ENCODE results near the gene CSK.

The CSK gene

DNA sequence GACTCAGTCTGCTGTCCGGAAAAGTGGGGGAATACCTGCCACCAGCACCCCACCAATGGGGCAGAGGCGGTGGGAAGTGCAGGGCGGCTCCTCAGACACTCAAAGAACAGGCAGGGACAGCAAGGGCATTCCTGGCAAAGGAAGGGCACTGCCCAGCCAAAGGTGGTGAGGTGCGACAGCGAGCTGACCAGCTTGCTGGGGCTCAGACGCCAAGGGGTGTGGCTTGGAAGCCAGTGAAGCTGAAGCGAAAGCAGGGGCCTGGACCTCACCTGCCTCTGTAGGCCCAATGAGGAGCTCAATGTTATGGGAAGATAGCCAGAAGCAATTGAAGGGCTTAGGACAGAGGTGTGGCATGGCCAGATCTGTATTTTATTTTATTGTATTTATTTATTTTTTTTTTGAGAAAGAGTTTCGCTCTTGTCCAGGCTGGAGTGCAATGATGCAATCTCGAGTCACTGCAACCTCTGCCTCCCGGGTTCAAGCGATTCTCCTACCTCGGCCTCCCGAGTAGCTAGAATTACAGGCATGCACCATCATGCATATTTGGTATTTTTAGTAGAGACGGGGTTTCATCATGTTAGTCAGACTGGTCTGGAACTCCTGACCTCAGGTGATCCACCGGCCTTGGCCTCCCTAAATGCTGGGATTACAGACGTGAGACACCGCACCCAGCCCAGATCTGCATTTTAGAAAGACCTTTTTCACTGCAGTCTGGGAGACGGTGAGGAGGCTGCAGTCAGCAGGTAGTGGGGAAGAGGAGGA lies 26.4 kb downstream of the CSK start:
- H2BK120ac ChIP-seq (ENCODE audit: low read depth, low read length): no peak overlapping the region
- no peak overlapping the region for H2AFZ ChIP-seq (ENCODE audit: low read length)
- no peak for DNase-seq (ENCODE audit: low spot score)
- H2BK12ac ChIP-seq (ENCODE audit: low read length): no peak overlapping the region
- H3K79me1 ChIP-seq (ENCODE audit: low read depth, low read length): no peaks in the 10 kb centered on the region
- WGBS, 2 donors (ENCODE audit: extremely low coverage in 2 of 2, insufficient read length in 2 of 2, insufficient replicate concordance in 1 of 2): no CpG with 5 or more reads among the region's 18 CpGs
- H3K23ac ChIP-seq (ENCODE audit: low read depth, low read length, poor library complexity): no peak overlapping the region
- no peak overlapping the region for H3K4ac ChIP-seq (ENCODE audit: low read length)
- H2BK15ac ChIP-seq (ENCODE audit: low read length): no peak overlapping the region
- H3K14ac ChIP-seq (ENCODE audit: low read length): peak overlapping the region; percentile 21
- no peak overlapping the region for H3K9ac ChIP-seq (ENCODE audit: low read depth, low read length, poor library complexity)
- no peak overlapping the region for H2BK5ac ChIP-seq (ENCODE audit: low read length)
- H3K27ac ChIP-seq (replicated peaks; ENCODE audit: low read length): no peak overlapping the region
- no peak overlapping the region for H4K8ac ChIP-seq (ENCODE audit: low read depth, low read length)
- no peaks in the 10 kb centered on the region for H3K27me3 ChIP-seq (ENCODE audit: control insufficient read depth in 3 of 3, insufficient read depth in 3 of 3, low read depth in 1 of 3, low read length in 3 of 3)
- no peak overlapping the region for H3K4me3 ChIP-seq (ENCODE audit: low read length in 2 of 2)
- H3K4me1 ChIP-seq (ENCODE audit: control insufficient read depth in 2 of 2, insufficient read depth in 1 of 2, low read depth in 1 of 2, low read length in 2 of 2): peaks cover 0 to 4% of the 10 kb centered on the region in 2 donors
- no peak overlapping the region for H2AK5ac ChIP-seq (ENCODE audit: low read depth, low read length)
- H4K91ac ChIP-seq (ENCODE audit: low read depth, low read length, poor library complexity): no peak overlapping the region
- no peak overlapping the region for H3K4me2 ChIP-seq (ENCODE audit: insufficient read depth, low read length, poor library complexity, severe bottlenecking)
- H3K36me3 ChIP-seq (replicated peaks in 1 of 2; ENCODE audit: control insufficient read depth in 2 of 2, insufficient read depth in 2 of 2, low read length in 2 of 2): peaks cover 10 to 16% of the 10 kb centered on the region in 2 donors
- H3K9me3 ChIP-seq (replicated peaks in 1 of 2; ENCODE audit: control insufficient read depth in 2 of 2, insufficient read depth in 1 of 2, low read depth in 1 of 2, low read length in 2 of 2): no peaks in the 10 kb centered on the region
- peak overlapping the region; percentile 8 for H3K18ac ChIP-seq (ENCODE audit: low read length)

DNA sequence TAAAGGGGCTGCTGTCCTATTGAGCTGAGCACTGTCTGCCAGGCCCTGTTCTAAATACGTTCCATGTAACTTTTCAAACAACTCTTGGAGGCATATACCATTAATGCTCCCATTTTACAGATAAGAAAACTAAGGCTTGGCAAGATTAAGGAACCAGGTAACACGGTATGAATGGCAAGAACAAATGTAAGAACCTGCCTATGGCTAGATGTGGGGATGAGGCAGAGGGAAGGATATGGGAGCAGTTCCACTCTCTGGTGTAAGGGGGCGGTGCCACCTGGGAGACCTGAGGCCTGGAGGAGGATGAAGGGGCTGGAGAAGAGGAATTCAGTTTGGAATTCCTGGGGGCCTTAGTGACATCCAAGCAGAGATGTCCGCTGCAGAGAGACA lies 27.0 kb downstream of the CSK start:
- no peak overlapping the region for H2BK5ac ChIP-seq (ENCODE audit: low read length)
- H2AFZ ChIP-seq (ENCODE audit: low read length): no peak overlapping the region
- no peaks in the 10 kb centered on the region for H3K9me3 ChIP-seq (replicated peaks in 1 of 2; ENCODE audit: control insufficient read depth in 2 of 2, insufficient read depth in 1 of 2, low read depth in 1 of 2, low read length in 2 of 2)
- no peaks in the 10 kb centered on the region for H3K27me3 ChIP-seq (ENCODE audit: control insufficient read depth in 3 of 3, insufficient read depth in 3 of 3, low read depth in 1 of 3, low read length in 3 of 3)
- H3K36me3 ChIP-seq (replicated peaks in 1 of 2; ENCODE audit: control insufficient read depth in 2 of 2, insufficient read depth in 2 of 2, low read length in 2 of 2): peaks cover 6 to 11% of the 10 kb centered on the region in 2 donors
- no peak overlapping the region for H3K14ac ChIP-seq (ENCODE audit: low read length)
- WGBS, 2 donors (ENCODE audit: extremely low coverage in 2 of 2, insufficient read length in 2 of 2, insufficient replicate concordance in 1 of 2): no CpG with 5 or more reads among the region's 4 CpGs
- H2AK5ac ChIP-seq (ENCODE audit: low read depth, low read length): no peak overlapping the region
- H2BK120ac ChIP-seq (ENCODE audit: low read depth, low read length): no peak overlapping the region
- no peak overlapping the region for H3K4ac ChIP-seq (ENCODE audit: low read length)
- no peak overlapping the region for H3K18ac ChIP-seq (ENCODE audit: low read length)
- H4K91ac ChIP-seq (ENCODE audit: low read depth, low read length, poor library complexity): no peak overlapping the region
- no peak overlapping the region for H3K4me2 ChIP-seq (ENCODE audit: insufficient read depth, low read length, poor library complexity, severe bottlenecking)
- no peak overlapping the region for H3K23ac ChIP-seq (ENCODE audit: low read depth, low read length, poor library complexity)
- no peak overlapping the region for H2BK12ac ChIP-seq (ENCODE audit: low read length)
- no peak overlapping the region for H4K8ac ChIP-seq (ENCODE audit: low read depth, low read length)
- H3K79me1 ChIP-seq (ENCODE audit: low read depth, low read length): no peaks in the 10 kb centered on the region
- H2BK15ac ChIP-seq (ENCODE audit: low read length): no peak overlapping the region
- DNase-seq (ENCODE audit: low spot score): no peak
- no peak overlapping the region for H3K4me3 ChIP-seq (ENCODE audit: low read length in 2 of 2)
- no peak overlapping the region for H3K27ac ChIP-seq (replicated peaks; ENCODE audit: low read length)
- no peak overlapping the region for H3K9ac ChIP-seq (ENCODE audit: low read depth, low read length, poor library complexity)
- peaks cover 0 to 4% of the 10 kb centered on the region in 2 donors for H3K4me1 ChIP-seq (ENCODE audit: control insufficient read depth in 2 of 2, insufficient read depth in 1 of 2, low read depth in 1 of 2, low read length in 2 of 2)

DNA sequence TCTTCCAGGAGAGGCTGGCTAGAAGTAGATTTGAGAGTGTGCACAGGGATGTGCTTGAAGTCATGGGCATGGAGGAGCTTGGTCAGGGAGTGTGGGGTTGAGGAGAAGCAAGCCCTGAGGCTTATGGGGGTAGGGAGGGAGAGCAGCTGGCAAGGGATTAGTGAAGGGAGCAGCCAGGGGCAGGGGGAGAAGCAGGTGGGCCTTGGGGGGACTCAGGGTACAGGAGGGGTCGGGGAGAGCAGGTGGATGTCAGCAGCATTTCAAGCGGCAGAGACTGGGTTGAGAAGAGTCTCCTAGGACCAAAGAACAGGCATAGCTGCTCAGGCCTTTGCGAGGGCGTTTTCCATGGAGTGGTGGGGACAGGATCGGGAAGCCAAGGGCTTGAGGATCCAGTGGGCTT lies 27.4 kb downstream of the CSK start:
- Histone ChIP-seq H2BK12ac (ENCODE audit: low read length) (no peak overlapping the region), H3K18ac (ENCODE audit: low read length) (no peak overlapping the region), H3K27ac (replicated peaks; ENCODE audit: low read length) (no peak overlapping the region), H2AFZ (ENCODE audit: low read length) (no peak overlapping the region), H2BK5ac (ENCODE audit: low read length) (no peak overlapping the region), H3K4me2 (ENCODE audit: insufficient read depth, low read length, poor library complexity, severe bottlenecking) (no peak overlapping the region), H3K36me3 (replicated peaks in 1 of 2; ENCODE audit: control insufficient read depth in 2 of 2, insufficient read depth in 2 of 2, low read length in 2 of 2) (peaks cover 3 to 7% of the 10 kb centered on the region in 2 donors), H3K14ac (ENCODE audit: low read length) (no peak overlapping the region), H3K4ac (ENCODE audit: low read length) (no peak overlapping the region), H3K4me3 (ENCODE audit: low read length in 2 of 2) (no peak overlapping the region), H2BK15ac (ENCODE audit: low read length) (no peak overlapping the region), H2AK5ac (ENCODE audit: low read depth, low read length) (no peak overlapping the region), H3K9ac (ENCODE audit: low read depth, low read length, poor library complexity) (no peak overlapping the region), H3K9me3 (replicated peaks in 1 of 2; ENCODE audit: control insufficient read depth in 2 of 2, insufficient read depth in 1 of 2, low read depth in 1 of 2, low read length in 2 of 2) (no peaks in the 10 kb centered on the region), H4K91ac (ENCODE audit: low read depth, low read length, poor library complexity) (no peak overlapping the region), H2BK120ac (ENCODE audit: low read depth, low read length) (no peak overlapping the region), H4K8ac (ENCODE audit: low read depth, low read length) (no peak overlapping the region), H3K27me3 (ENCODE audit: control insufficient read depth in 3 of 3, insufficient read depth in 3 of 3, low read depth in 1 of 3, low read length in 3 of 3) (no peaks in the 10 kb centered on the region), H3K79me1 (ENCODE audit: low read depth, low read length) (no peaks in the 10 kb centered on the region), H3K23ac (ENCODE audit: low read depth, low read length, poor library complexity) (no peak overlapping the region), H3K4me1 (ENCODE audit: control insufficient read depth in 2 of 2, insufficient read depth in 1 of 2, low read depth in 1 of 2, low read length in 2 of 2) (peaks cover 0 to 4% of the 10 kb centered on the region in 2 donors)
- no CpG with 5 or more reads among the region's 5 CpGs for WGBS, 2 donors (ENCODE audit: extremely low coverage in 2 of 2, insufficient read length in 2 of 2, insufficient replicate concordance in 1 of 2)
- no peak for DNase-seq (ENCODE audit: low spot score)

DNA sequence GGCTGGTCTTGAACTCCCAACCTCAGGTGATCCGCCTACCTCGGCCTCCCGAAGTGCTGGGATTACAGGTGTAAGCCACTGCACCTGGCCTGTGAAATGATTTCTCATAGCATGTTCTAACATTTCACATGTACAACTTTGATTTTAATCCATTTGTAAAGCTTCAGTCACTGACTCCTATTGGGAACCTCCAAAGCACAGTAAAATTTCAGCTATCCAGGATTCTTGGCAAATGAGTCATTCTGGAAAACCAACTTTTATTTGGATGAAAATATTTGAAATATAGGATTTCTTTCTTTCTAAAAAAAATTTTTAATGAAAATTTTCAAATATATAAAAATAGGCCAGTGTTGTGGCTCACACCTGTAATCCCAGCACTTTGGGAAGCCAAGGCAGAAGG lies 28.1 kb downstream of the CSK start:
- Histone ChIP-seq H3K27ac (replicated peaks; ENCODE audit: low read length) (no peak overlapping the region), H3K4me3 (ENCODE audit: low read length in 2 of 2) (no peak overlapping the region), H3K4me1 (ENCODE audit: control insufficient read depth in 2 of 2, insufficient read depth in 1 of 2, low read depth in 1 of 2, low read length in 2 of 2) (peaks cover 0 to 4% of the 10 kb centered on the region in 2 donors), H4K91ac (ENCODE audit: low read depth, low read length, poor library complexity) (no peak overlapping the region), H3K36me3 (replicated peaks in 1 of 2; ENCODE audit: control insufficient read depth in 2 of 2, insufficient read depth in 2 of 2, low read length in 2 of 2) (peaks cover under 1 to 2% of the 10 kb centered on the region in 2 donors), H2AK5ac (ENCODE audit: low read depth, low read length) (no peak overlapping the region), H3K9ac (ENCODE audit: low read depth, low read length, poor library complexity) (no peak overlapping the region), H3K14ac (ENCODE audit: low read length) (no peak overlapping the region), H3K23ac (ENCODE audit: low read depth, low read length, poor library complexity) (no peak overlapping the region), H3K18ac (ENCODE audit: low read length) (no peak overlapping the region), H2BK120ac (ENCODE audit: low read depth, low read length) (no peak overlapping the region), H3K9me3 (replicated peaks in 1 of 2; ENCODE audit: control insufficient read depth in 2 of 2, insufficient read depth in 1 of 2, low read depth in 1 of 2, low read length in 2 of 2) (no peaks in the 10 kb centered on the region), H2BK5ac (ENCODE audit: low read length) (no peak overlapping the region), H3K4me2 (ENCODE audit: insufficient read depth, low read length, poor library complexity, severe bottlenecking) (no peak overlapping the region), H2AFZ (ENCODE audit: low read length) (no peak overlapping the region), H3K79me1 (ENCODE audit: low read depth, low read length) (no peaks in the 10 kb centered on the region), H3K4ac (ENCODE audit: low read length) (no peak overlapping the region), H2BK15ac (ENCODE audit: low read length) (no peak overlapping the region), H3K27me3 (ENCODE audit: control insufficient read depth in 3 of 3, insufficient read depth in 3 of 3, low read depth in 1 of 3, low read length in 3 of 3) (no peaks in the 10 kb centered on the region), H4K8ac (ENCODE audit: low read depth, low read length) (no peak overlapping the region), H2BK12ac (ENCODE audit: low read length) (no peak overlapping the region)
- no peak for DNase-seq (ENCODE audit: low spot score)
- WGBS, 2 donors (ENCODE audit: extremely low coverage in 2 of 2, insufficient read length in 2 of 2, insufficient replicate concordance in 1 of 2): no CpG with 5 or more reads among the region's 3 CpGs
